CD1c-positive myeloid dendritic cell (primary cell): Measurements from ENCODE around the gene UBE2D4.
"Not testable (repeated sequence)": the region's sequence is repeated elsewhere in the genome, so short reads cannot be mapped to it uniquely, and the experiment has no call there.

Experiments
- DNase-seq: peaks from one replicate; pipeline ENCODE4 v3.0.0-alpha.2; 2016; ENCODE audit errors: extremely low spot score

UBE2D4 gene

DNA sequence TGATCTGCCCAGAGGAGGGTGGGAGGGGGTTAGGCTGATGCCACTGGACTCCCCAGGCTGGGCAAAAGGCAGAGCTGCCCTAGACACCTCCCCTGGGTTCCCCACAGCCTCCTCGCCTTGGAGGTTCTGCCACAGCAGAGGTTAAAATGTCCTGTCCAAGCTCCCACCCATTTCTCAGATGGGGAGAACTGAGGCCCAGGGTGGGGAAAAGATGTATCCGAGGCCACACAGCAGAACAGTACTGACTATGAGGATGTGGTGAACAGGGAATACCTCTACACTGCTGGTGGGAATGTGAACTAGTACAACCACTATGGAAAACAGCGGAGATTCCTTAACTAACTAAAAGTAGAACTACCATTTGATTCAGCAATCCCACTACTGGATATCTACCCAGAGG, 40.2 kb downstream of the UBE2D4 start:
- not testable (repeated sequence) for DNase-seq

- not testable (repeated sequence) for DNase-seq
Observed at GRCh38 chr7:43968172-43969040, 42.2 kb downstream of the UBE2D4 start.

- DNase-seq = not testable (repeated sequence)
Observed at GRCh38 chr7:43969586-43969985, 43.4 kb downstream of the UBE2D4 start.

GRCh38 chr7:43970698-43971097, 44.5 kb downstream of the UBE2D4 start:
- not testable (repeated sequence) for DNase-seq

GRCh38 chr7:43974033-43974573, 47.9 kb downstream of the UBE2D4 start:
- not testable (repeated sequence) for DNase-seq

DNA sequence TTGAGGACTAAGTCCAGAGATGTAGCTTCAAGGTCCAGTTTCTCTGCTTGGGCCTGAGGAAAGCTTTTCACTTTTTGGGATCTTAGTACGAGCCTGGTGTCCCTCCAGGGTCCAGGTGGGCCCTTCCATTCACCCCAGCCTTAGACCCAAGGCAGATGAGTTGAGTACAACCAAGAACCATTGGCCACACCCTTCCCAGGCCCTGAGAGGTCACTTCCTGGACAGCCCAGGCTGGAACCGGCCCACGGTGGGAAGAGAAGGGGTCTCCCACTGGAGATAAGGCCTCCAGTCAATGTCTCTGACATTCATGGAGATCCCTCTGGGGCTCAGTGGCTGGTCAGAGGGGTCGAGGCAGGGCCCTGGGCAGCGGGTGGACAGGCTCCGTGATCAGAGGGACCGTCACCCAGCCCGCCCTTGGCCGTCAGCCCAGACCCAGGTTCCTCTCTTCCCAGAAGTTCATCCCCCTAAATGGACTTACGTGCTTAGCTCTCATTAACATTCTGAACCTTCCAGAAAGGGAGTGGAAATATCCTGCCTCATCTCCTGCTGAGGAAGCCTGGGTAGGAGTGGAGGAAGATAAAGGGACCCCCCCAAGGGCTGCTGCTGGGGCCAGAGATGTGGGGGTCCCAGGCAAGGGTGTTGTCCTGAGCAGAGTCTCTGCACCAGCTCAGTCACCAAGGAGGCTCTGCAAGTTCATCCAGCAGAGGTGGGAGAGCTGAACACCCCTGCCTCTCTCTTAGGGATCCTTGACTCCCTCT, 48.7 kb downstream of the UBE2D4 start:
- DNase-seq = not testable (repeated sequence)

GRCh38 chr7:43977525-43977924, 51.3 kb downstream of the UBE2D4 start:
- DNase-seq = no peak

DNA sequence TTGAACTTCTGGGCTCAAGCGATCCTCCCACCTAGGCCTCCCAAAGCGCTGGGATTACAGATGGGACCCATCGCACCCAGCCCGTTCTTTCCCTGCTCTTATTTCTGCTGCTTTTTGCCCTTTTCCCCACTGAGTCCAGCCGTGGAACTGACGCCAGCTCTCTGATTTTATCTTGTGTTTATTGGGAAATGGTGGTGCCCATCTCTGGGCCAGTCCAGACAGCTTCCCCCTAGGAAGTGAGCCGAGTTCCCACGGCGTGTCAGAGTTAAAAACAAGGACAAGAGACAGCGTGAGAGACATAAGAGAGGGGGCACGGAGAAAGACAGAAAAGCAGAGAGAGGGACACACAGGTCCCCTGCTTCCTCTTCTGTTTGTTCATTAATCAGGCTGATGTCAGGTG, 51.9 kb downstream of the UBE2D4 start:
- not testable (repeated sequence) for DNase-seq

DNA sequence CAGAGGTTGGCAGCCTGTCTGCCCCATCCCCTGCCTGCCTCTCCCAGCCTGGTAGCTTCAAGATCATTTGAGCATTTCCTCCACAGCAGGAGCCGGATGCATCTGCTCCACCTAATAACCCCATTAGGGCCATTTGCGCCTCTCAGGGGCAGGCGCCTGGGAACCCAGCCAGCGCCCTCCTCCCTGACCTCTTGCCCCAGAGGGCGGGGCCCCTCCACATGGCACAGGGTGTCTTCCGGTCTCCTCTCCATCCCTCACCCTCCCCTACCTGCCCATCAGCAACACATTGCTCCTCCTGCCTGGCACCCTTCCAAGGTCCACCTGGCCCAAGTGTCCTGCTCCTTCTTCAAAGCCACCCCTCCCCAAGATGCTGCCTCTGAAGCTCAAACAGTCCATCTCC, 56.6 kb downstream of the UBE2D4 start:
- DNase-seq = not testable (repeated sequence)

DNA sequence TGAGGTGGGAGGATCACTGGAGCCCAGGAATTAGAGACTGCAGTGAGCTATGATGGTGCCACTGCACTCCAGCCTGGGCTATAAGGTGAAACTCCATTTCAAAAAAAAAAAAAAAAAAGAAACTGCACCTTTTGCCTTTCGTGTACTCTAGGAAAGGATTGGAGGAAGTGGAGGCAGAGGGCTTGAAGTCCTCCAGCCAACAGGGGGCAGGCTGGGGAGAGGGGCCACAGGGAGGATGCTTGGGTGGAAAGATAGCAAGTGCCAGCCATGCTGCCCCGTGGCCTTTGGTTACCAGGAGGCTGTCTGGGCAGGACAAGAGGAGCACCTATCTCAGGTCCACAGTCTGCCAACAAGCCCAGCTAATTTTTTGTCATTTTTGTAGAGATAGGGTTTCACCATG, 57.5 kb downstream of the UBE2D4 start:
- DNase-seq = not testable (repeated sequence)

- DNase-seq = peak; percentile 43
Observed at GRCh38 chr7:43985904-43986864, 59.9 kb downstream of the UBE2D4 start.

- DNase-seq = not testable (repeated sequence)
Observed at GRCh38 chr7:43987476-43987875, 61.2 kb downstream of the UBE2D4 start.

GRCh38 chr7:43990011-43990585, 63.9 kb downstream of the UBE2D4 start:
- not testable (repeated sequence) for DNase-seq

DNA sequence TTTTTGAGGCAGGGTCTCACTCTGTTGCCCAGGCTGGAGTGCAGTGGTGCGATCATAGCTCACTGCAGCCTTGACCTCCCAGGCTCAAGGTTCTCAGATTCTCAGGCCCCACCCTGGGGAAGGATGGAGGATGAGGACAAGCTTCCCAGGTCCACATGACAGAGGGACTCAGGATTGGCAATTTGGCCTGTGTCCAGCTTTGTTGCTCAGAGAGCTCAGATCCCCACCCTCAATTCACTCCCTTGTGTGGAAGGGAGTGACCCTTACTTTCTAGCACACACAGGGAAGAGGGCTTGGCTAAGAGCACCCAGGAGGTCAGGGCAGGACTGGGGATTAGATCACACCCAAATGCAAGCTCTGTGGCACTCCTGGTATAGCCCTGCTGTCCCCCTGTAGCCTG, 64.6 kb downstream of the UBE2D4 start:
- DNase-seq = not testable (repeated sequence)

DNA sequence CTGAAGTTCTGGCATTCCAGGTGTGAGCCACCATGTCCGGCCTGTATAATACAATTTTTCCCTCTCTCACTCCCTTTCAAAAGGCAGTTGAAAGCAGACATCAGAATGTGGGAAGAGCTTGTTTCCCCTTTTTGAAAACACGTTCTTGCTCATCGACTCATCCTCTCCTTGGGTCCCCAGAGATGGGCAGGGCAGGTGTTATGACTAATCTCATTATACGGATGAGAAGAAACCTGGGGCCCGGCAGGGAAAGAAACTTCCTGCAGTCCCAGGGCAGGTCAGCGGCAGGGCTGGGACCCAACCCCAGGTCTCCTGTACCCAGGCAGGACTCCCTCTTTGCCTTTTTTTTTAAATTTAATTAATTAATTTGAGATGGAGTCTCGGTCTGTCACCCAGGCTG, 66.7 kb downstream of the UBE2D4 start:
- DNase-seq = peak; percentile 1

DNA sequence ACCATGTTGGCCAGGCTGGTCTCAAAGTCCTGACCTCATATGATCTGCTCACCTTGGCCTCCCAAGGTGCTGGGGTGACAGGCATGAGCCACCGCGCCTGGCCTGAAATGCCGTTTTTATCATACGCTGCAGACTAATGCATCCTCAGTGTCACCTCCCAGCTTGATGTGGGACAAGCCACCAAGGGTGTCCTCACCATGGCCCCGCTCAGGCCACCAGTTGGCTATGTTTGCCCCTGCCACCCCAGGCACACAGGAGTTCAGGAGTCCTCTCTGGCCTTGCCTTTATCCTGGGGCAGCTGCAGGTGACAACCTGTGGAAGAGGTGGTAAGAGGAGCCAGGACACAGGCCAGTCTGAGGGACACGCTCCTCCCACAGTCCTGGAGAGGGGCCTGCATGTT, 68.4 kb downstream of the UBE2D4 start:
- DNase-seq = not testable (repeated sequence)

DNA sequence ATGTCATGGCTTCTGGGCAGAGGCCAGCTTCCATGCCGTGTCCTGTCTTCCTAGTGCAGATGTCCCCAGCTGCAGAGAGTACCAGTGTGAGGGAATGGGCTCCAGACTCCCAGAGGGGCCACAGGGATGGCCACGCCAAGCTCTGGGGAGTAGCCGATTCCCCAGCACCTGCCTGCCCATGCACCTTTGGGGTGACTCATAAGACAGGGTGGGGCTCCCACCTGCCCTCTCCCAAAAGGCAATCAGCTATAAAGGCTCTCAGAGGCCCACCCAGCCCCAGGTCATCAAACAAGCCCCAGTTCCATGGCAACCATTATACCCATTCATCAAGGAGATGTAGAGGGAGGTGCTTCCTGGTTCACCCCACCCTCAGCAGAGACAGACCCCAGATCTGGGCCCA, 71.3 kb downstream of the UBE2D4 start, which contains the start of gene SPDYE1:
Gene SPDYE1 (plus strand): TSS at position 366 of the 400 bp plus-strand sequence. CDS start 2,053 bp downstream, outside the sequence.
- DNase-seq = not testable (repeated sequence)
